PC-9 (cell line): Measurements from ENCODE around the gene CHST1. TPM values are rescaled to one million over a fixed set of nuclear protein-coding genes. Genes with fewer than 3 reads are reported as not detected.

ENCODE experiments used
- BruUV-seq: library from RNA; stranded (reverse); fragments of 400-500 nt; replicated peaks from 2 replicates; lab custom pipeline; 2021; lab: Mats Ljungman, UMichigan
- CTCF ChIA-PET: fragments of 300-600 bp; sonication (Branson Sonifier 250); formaldehyde crosslinking; loops from one replicate; lab custom pipeline; 2022; ENCODE audit warnings: antibody characterized with exemption; lab: Charles Lee
- POLR2A ChIA-PET: fragments of 300-600 bp; sonication (Branson Sonifier 250); formaldehyde crosslinking; loops from one replicate; lab custom pipeline; 2022; ENCODE audit warnings: antibody characterized with exemption; ENCODE audit not compliant: unreplicated experiment; lab: Charles Lee
- DNase-seq, 2 experiments: peaks; one replicate each; pipeline versions ENCODE4 v3.0.0 to v3.0.0-alpha.2; 2015 to 2022; ENCODE audit warnings: mixed read lengths in 1 of 2
- H2AFZ ChIP-seq: fragments of 200-600 bp; sonication (generic); 2 replicates; pipeline ENCODE4 v1.8.1; 2017; ENCODE audit warnings: antibody characterized with exemption
- H3F3A ChIP-seq: fragments of 200-600 bp; sonication (generic); 2 replicates; pipeline ENCODE4 v1.8.1; 2017; ENCODE audit warnings: antibody characterized with exemption, mild to moderate bottlenecking, low read depth; ENCODE audit not compliant: insufficient read depth
- H3K27ac ChIP-seq: fragments of 200-600 bp; sonication (generic); 2 replicates; pipeline ENCODE4 v1.6.1; 2016; ENCODE audit warnings: mixed run types
- H3K27me3 ChIP-seq: fragments of 200-600 bp; sonication (generic); 2 replicates; pipeline ENCODE4 v1.6.1; 2016; ENCODE audit warnings: low read depth, mixed run types; ENCODE audit not compliant: insufficient read depth
- H3K36me3 ChIP-seq: fragments of 200-600 bp; sonication (generic); 2 replicates; pipeline ENCODE4 v1.6.1; 2016; ENCODE audit warnings: low read depth, mixed run types
- H3K4me1 ChIP-seq: fragments of 200-600 bp; sonication (generic); replicated peaks from 2 replicates; pipeline ENCODE4 v1.6.1; 2016; ENCODE audit warnings: mixed run types; ENCODE audit not compliant: insufficient read depth
- H3K4me2 ChIP-seq: fragments of 200-600 bp; sonication (generic); 2 replicates; pipeline ENCODE4 v1.6.1; 2017; ENCODE audit warnings: mixed run types
- H3K4me3 ChIP-seq: fragments of 200-600 bp; sonication (generic); 2 replicates; pipeline ENCODE4 v1.6.1; 2016; ENCODE audit warnings: mixed run types
- H3K79me2 ChIP-seq: fragments of 200-600 bp; sonication (generic); 2 replicates; pipeline ENCODE4 v1.6.1; 2017; ENCODE audit warnings: low read depth, mixed run types
- H3K9me2 ChIP-seq: fragments of 200-600 bp; sonication (generic); 2 replicates; pipeline ENCODE4 v1.8.1; 2017; ENCODE audit warnings: mild to moderate bottlenecking; ENCODE audit not compliant: insufficient read depth
- H3K9me3 ChIP-seq: fragments of 200-600 bp; sonication (generic); 2 replicates; pipeline ENCODE4 v1.8.1; 2016; ENCODE audit warnings: low read depth; ENCODE audit not compliant: insufficient read depth
- H4K20me1 ChIP-seq: fragments of 200-600 bp; sonication (generic); 2 replicates; pipeline ENCODE4 v1.8.1; 2017; ENCODE audit not compliant: insufficient read depth
- CTCF ChIP-seq: fragments of 200-600 bp; sonication (generic); conservative IDR thresholded peaks from 2 replicates; pipeline ENCODE4 v1.6.1; 2017; ENCODE audit warnings: mixed run types, antibody characterized with exemption, mild to moderate bottlenecking, moderate library complexity
- EZH2 ChIP-seq: fragments of 200-600 bp; sonication (generic); IDR thresholded peaks from 2 replicates; pipeline ENCODE4 v1.8.0; 2017; ENCODE audit warnings: antibody characterized with exemption, low read depth
- intact Hi-C: fragments of 100-400 bp; cut with micrococcal nuclease; formaldehyde crosslinking; loops from one replicate; pipeline ENCODE4 v1.10.0; 2022; ENCODE audit not compliant: unreplicated experiment
- total RNA-seq: library from RNA; stranded (reverse); gene quantifications from 2 replicates; pipeline ENCODE4 v1.2.3, GENCODE V29; 2021

CHST1 gene
- total RNA-seq, 1 experiment from 2014 or later, result not detected

GRCh38 chr11:45675646-45676045, 10.2 kb upstream of the CHST1 start:
- CTCF ChIA-PET, result no interaction called here
- no peak for DNase-seq
- no peaks in the 10 kb centered on the region for H3K9me2 ChIP-seq
- no peak overlapping the region for H3K27ac ChIP-seq
- no TSS peak for BruUV-seq
- H2AFZ ChIP-seq, result no peak overlapping the region
- peaks cover 73% of the 10 kb centered on the region for H3K27me3 ChIP-seq
- TF ChIP-seq EZH2, result no peak
- no peak for TF ChIP-seq CTCF
- no peaks in the 10 kb centered on the region for H3K79me2 ChIP-seq
- POLR2A ChIA-PET, result no interaction called here
- H3K9me3 ChIP-seq, result no peaks in the 10 kb centered on the region
- no peaks in the 10 kb centered on the region for H4K20me1 ChIP-seq
- no peaks in the 10 kb centered on the region for H3K4me1 ChIP-seq
- H3K4me2 ChIP-seq, result no peak overlapping the region
- no peaks in the 10 kb centered on the region for H3K36me3 ChIP-seq
- H3F3A ChIP-seq, result no peaks in the 10 kb centered on the region
- H3K4me3 ChIP-seq, result no peak overlapping the region
- intact Hi-C loops, result no loop called here

- Histone ChIP-seq H3K4me1 (no peaks in the 10 kb centered on the region), H3K4me2 (no peak overlapping the region), H3K4me3 (no peak overlapping the region), H2AFZ (no peak overlapping the region), H3K79me2 (no peaks in the 10 kb centered on the region), H3K36me3 (no peaks in the 10 kb centered on the region), H3K27me3 (peaks cover 73% of the 10 kb centered on the region), H4K20me1 (no peaks in the 10 kb centered on the region), H3K27ac (no peak overlapping the region), H3K9me3 (no peaks in the 10 kb centered on the region), H3F3A (no peaks in the 10 kb centered on the region), H3K9me2 (no peaks in the 10 kb centered on the region)
- ChIA-PET CTCF (no interaction called here), POLR2A (no interaction called here)
- intact Hi-C loops, result no loop called here
- TF ChIP-seq CTCF, result no peak
- TF ChIP-seq EZH2, result no peak
- no peak for DNase-seq
- no TSS peak for BruUV-seq
Measured at GRCh38 chr11:45674481-45675190, 9.2 kb upstream of the CHST1 start.

- H3K4me1 ChIP-seq, result no peaks in the 10 kb centered on the region
- no TSS peak for BruUV-seq
Measured at GRCh38 chr11:45673441-45673840, 8.0 kb upstream of the CHST1 start.

More at GRCh38 chr11:45673441-45673840, 8.0 kb upstream of the CHST1 start:
- no peak for DNase-seq
- ChIA-PET CTCF (no interaction called here), POLR2A (no interaction called here)
- no peaks in the 10 kb centered on the region for H4K20me1 ChIP-seq
- no peaks in the 10 kb centered on the region for H3K79me2 ChIP-seq
- H3K27ac ChIP-seq, result no peak overlapping the region
- no peak overlapping the region for H3K4me2 ChIP-seq
- TF ChIP-seq CTCF, result no peak
- TF ChIP-seq EZH2, result no peak
- H3K4me3 ChIP-seq, result no peak overlapping the region
- H3K36me3 ChIP-seq, result no peaks in the 10 kb centered on the region
- intact Hi-C loops, result no loop called here
- no peak overlapping the region for H2AFZ ChIP-seq
- peaks cover 74% of the 10 kb centered on the region for H3K27me3 ChIP-seq
- H3K9me3 ChIP-seq, result no peaks in the 10 kb centered on the region
- H3K9me2 ChIP-seq, result no peaks in the 10 kb centered on the region
- H3F3A ChIP-seq, result no peaks in the 10 kb centered on the region
